HCT116 (cell line): ENCODE results near the gene KNL1. TPM values are rescaled to one million over a fixed set of nuclear protein-coding genes. Genes with fewer than 3 reads are reported as not detected.

Experiments
- ATAC-seq: fragments of 200-7000 bp; cut with Tn5 transposase; 2 replicates; pipeline ENCODE4 v1.9.1; 2020; ENCODE audit warnings: mild to moderate bottlenecking, moderate library complexity
- BruUV-seq: library from RNA; stranded (reverse); fragments of 400-500 nt; replicated peaks from 2 replicates; lab custom pipeline; 2021; lab: Mats Ljungman, UMichigan
- CTCF ChIA-PET: fragments of 300-600 bp; sonication (Branson Sonifier 250); formaldehyde crosslinking; loops from one replicate; lab custom pipeline; 2021; ENCODE audit warnings: antibody characterized with exemption; lab: Charles Lee
- POLR2A ChIA-PET: fragments of 300-600, 350-600 bp; sonication (Branson Sonifier 250); formaldehyde crosslinking; loops from one replicate; lab custom pipeline; 2021; ENCODE audit warnings: antibody characterized with exemption; lab: Charles Lee
- RAD21 ChIA-PET, 2 experiments: fragments of 300-600 bp; sonication (Branson Sonifier 250); formaldehyde crosslinking; loops; one replicate each; lab custom pipeline; 2023; ENCODE audit warnings: low total read pairs in 2 of 2; ENCODE audit not compliant: uncharacterized antibody in 2 of 2, unreplicated experiment in 2 of 2, low non-redundant PET in 1 of 2; lab: Charles Lee
- DNase-seq: peaks from one replicate; pipeline ENCODE4 v3.0.0-alpha.2; 2010; ENCODE audit warnings: low read depth, low spot score
- H2AFZ ChIP-seq: fragments of 200-600 bp; shearing (Covaris generic), sonication (generic); 2 replicates; pipeline ENCODE4 v1.6.1; 2017; ENCODE audit warnings: low read depth, mixed run types, mixed read lengths, antibody characterized with exemption, low read length; ENCODE audit not compliant: poor library complexity, severe bottlenecking
- H3K27ac ChIP-seq: 2 replicates; pipeline ENCODE4 v1.5.1; 2012; ENCODE audit warnings: low read depth, low read length
- H3K27me3 ChIP-seq: fragments of 200-600 bp; sonication (generic); 2 replicates; pipeline ENCODE4 v1.6.1; 2016; ENCODE audit warnings: mixed run types, low read length, mixed read lengths; ENCODE audit not compliant: insufficient read depth
- H3K36me3 ChIP-seq, 2 experiments: fragments of 200-500 bp in 1 of 2; fragments of 200-600 bp in 1 of 2; sonication (Bioruptor generic) in 1 of 2; sonication (generic) in 1 of 2; 2 replicates each; pipeline versions ENCODE4 v1.5.1 to v1.6.1; 2014 to 2016; ENCODE audit warnings: low read length in 2 of 2, inconsistent platforms in 1 of 2, mixed read lengths in 1 of 2, mixed run types in 1 of 2; ENCODE audit not compliant: insufficient read depth in 2 of 2, control insufficient read depth in 1 of 2
- H3K4me1 ChIP-seq, 2 experiments: fragments of 200-600 bp in 1 of 2; sonication (generic) in 1 of 2; 2 replicates each; pipeline versions ENCODE4 v1.5.1 to v1.6.1; 2012 to 2017; ENCODE audit warnings: low read length in 2 of 2, inconsistent platforms in 1 of 2, mild to moderate bottlenecking in 1 of 2, mixed read lengths in 1 of 2, mixed run types in 1 of 2, moderate library complexity in 1 of 2; ENCODE audit not compliant: insufficient read depth in 2 of 2, control insufficient read depth in 1 of 2
- H3K4me2 ChIP-seq: fragments of 200-600 bp; sonication (generic); 2 replicates; pipeline ENCODE4 v1.6.1; 2017; ENCODE audit warnings: mixed run types, low read length, mixed read lengths
- H3K4me3 ChIP-seq, 2 experiments: fragments of 200-600 bp in 1 of 2; sonication (generic) in 1 of 2; replicated peaks in 1 of 2; 2 replicates each; pipeline ENCODE4 v1.5.1; 2011 to 2016; ENCODE audit warnings: low read length in 2 of 2, control low read depth in 1 of 2, low read depth in 1 of 2, mild to moderate bottlenecking in 1 of 2, mixed read lengths in 1 of 2, mixed run types in 1 of 2
- H3K79me2 ChIP-seq: fragments of 200-600 bp; sonication (generic); 2 replicates; pipeline ENCODE4 v1.6.1; 2017; ENCODE audit warnings: mild to moderate bottlenecking, mixed run types, low read length, moderate library complexity, mixed read lengths; ENCODE audit not compliant: insufficient read depth
- H3K9ac ChIP-seq: fragments of 200-600 bp; sonication (generic); 2 replicates; pipeline ENCODE4 v1.6.1; 2016; ENCODE audit warnings: low read length, mixed read lengths
- H3K9me2 ChIP-seq: fragments of 200-600 bp; sonication (generic), shearing (Covaris generic); 2 replicates; pipeline ENCODE4 v1.6.1; 2017; ENCODE audit warnings: mixed run types, mild to moderate bottlenecking, moderate library complexity; ENCODE audit not compliant: insufficient read depth
- H3K9me3 ChIP-seq, 2 experiments: fragments of 200-500 bp in 1 of 2; fragments of 200-600 bp in 1 of 2; sonication (Bioruptor generic) in 1 of 2; sonication (generic) in 1 of 2; 2 replicates each; pipeline ENCODE4 v1.6.1; 2014 to 2017; ENCODE audit warnings: low read length in 2 of 2, mixed read lengths in 2 of 2, inconsistent platforms in 1 of 2, low read depth in 1 of 2, mild to moderate bottlenecking in 1 of 2, mixed run types in 1 of 2, moderate library complexity in 1 of 2; ENCODE audit not compliant: control insufficient read depth in 1 of 2, insufficient read depth in 1 of 2
- H4K20me1 ChIP-seq: fragments of 200-600 bp; sonication (generic), shearing (Covaris generic); 2 replicates; pipeline ENCODE4 v1.6.1; 2017; ENCODE audit warnings: mixed run types, mild to moderate bottlenecking, moderate library complexity; ENCODE audit not compliant: insufficient read depth
- ATF3 ChIP-seq: IDR thresholded peaks from 2 replicates; pipeline ENCODE4 v1.6.1; 2012
- CBX3 ChIP-seq: IDR thresholded peaks from 2 replicates; pipeline ENCODE4 v1.6.1; 2012; ENCODE audit warnings: low read depth
- CEBPB ChIP-seq: IDR thresholded peaks from 2 replicates; pipeline ENCODE4 v1.6.1; 2012; ENCODE audit warnings: low read depth
- CTCF ChIP-seq, 3 experiments: fragments of 200-600 bp in 1 of 3; sonication (generic) in 1 of 3; IDR thresholded peaks in 2 of 3; conservative IDR thresholded peaks in 1 of 3; 2 replicates each; pipeline ENCODE4 v1.5.1; 2012 to 2017; ENCODE audit warnings: low read depth in 2 of 3, low read length in 2 of 3, antibody characterized with exemption in 1 of 3, borderline replicate concordance in 1 of 3, control low read depth in 1 of 3, mild to moderate bottlenecking in 1 of 3, mixed read lengths in 1 of 3, mixed run types in 1 of 3, moderate library complexity in 1 of 3; ENCODE audit not compliant: insufficient read depth in 1 of 3
- EGR1 ChIP-seq: IDR thresholded peaks from 2 replicates; pipeline ENCODE4 v1.6.1; 2012; ENCODE audit warnings: low read depth
- ELF1 ChIP-seq: IDR thresholded peaks from 2 replicates; pipeline ENCODE4 v1.6.1; 2012; ENCODE audit warnings: low read depth, borderline replicate concordance
- EZH2 ChIP-seq: fragments of 200-600 bp; sonication (generic); IDR thresholded peaks from 2 replicates; pipeline ENCODE4 v1.6.1; 2017; ENCODE audit warnings: antibody characterized with exemption, mixed run types
- JUND ChIP-seq: IDR thresholded peaks from 2 replicates; pipeline ENCODE4 v1.6.1; 2012
- MAX ChIP-seq: IDR thresholded peaks from 2 replicates; pipeline ENCODE4 v1.6.1; 2012
- POLR2A ChIP-seq: IDR thresholded peaks from 2 replicates; pipeline ENCODE4 v1.7.0; 2011; ENCODE audit warnings: borderline replicate concordance; ENCODE audit not compliant: insufficient read depth, insufficient read length; ENCODE audit errors: extremely low read depth
- RAD21 ChIP-seq: IDR thresholded peaks from 2 replicates; pipeline ENCODE4 v1.6.1; 2012; ENCODE audit warnings: low read depth, mild to moderate bottlenecking
- REST ChIP-seq: IDR thresholded peaks from 2 replicates; pipeline ENCODE4 v1.6.1; 2012; ENCODE audit warnings: low read depth
- SIN3A ChIP-seq: IDR thresholded peaks from 2 replicates; pipeline ENCODE4 v1.6.1; 2012; ENCODE audit warnings: low read depth
- YY1 ChIP-seq: IDR thresholded peaks from 2 replicates; pipeline ENCODE4 v1.6.1; 2011; ENCODE audit warnings: low read length, low read depth, moderate library complexity, mild to moderate bottlenecking; ENCODE audit not compliant: insufficient replicate concordance; ENCODE audit errors: extremely low read depth
- ZFX ChIP-seq: fragments of 450-650 bp; IDR thresholded peaks from 2 replicates; pipeline ENCODE4 v1.6.1; 2017
- ZNF274 ChIP-seq: fragments of 200-500 bp; sonication (Bioruptor generic); IDR thresholded peaks from 2 replicates; pipeline ENCODE4 v1.6.1; 2014; ENCODE audit warnings: mild to moderate bottlenecking, low read depth, low read length, inconsistent platforms
- intact Hi-C: fragments of 100-400 bp; cut with micrococcal nuclease; formaldehyde crosslinking; loops from 2 replicates; pipeline ENCODE4 v1.10.0; 2022
- total RNA-seq: library from RNA; stranded (reverse); gene quantifications from one replicate; pipeline ENCODE4 v1.2.1, GENCODE V29; 2021; ENCODE audit not compliant: unreplicated experiment

KNL1 gene
- total RNA-seq, 1 experiment from 2014 or later = 30.6 TPM

- H3K79me2 ChIP-seq = no peaks in the 10 kb centered on the region
- H2AFZ ChIP-seq = no peak overlapping the region
- no TSS peak for BruUV-seq
- no peaks in the 10 kb centered on the region for H3K27me3 ChIP-seq
- RAD21 ChIA-PET = no interaction called here
- no peaks in the 10 kb centered on the region for H3K36me3 ChIP-seq
- H3K9me3 ChIP-seq = no peaks in the 10 kb centered on the region
- H3K9me2 ChIP-seq = no peaks in the 10 kb centered on the region
- POLR2A ChIA-PET = interaction anchor here (1.5 kb wide), 1 partner anchor 10 kb away, joined by 4 read pairs; the partner anchor contains the start of gene RAD51
- intact Hi-C loops = no loop called here
- H3K4me3 ChIP-seq = no peak overlapping the region
- TF ChIP-seq ZFX = no peak
- no peak for TF ChIP-seq ELF1
- TF ChIP-seq REST = no peak
- no peak for TF ChIP-seq EZH2
- TF ChIP-seq ATF3 = no peak
- TF ChIP-seq CTCF (IDR thresholded peaks at IDR 0.05 in 2 of 3, conservative IDR thresholded peaks at IDR 0.05 in 1 of 3; ENCODE audit: borderline replicate concordance in 1 of 3, insufficient read depth in 1 of 3, low read depth in 2 of 3, low read length in 2 of 3) = no peak
- no peak for TF ChIP-seq JUND
- no peak for TF ChIP-seq CEBPB
- no peak for TF ChIP-seq RAD21
- no peak for TF ChIP-seq ZNF274
- TF ChIP-seq SIN3A = no peak
- no peak for TF ChIP-seq POLR2A
- TF ChIP-seq MAX = no peak
- TF ChIP-seq CBX3 = no peak
- TF ChIP-seq YY1 = no peak
- no peak for TF ChIP-seq EGR1
- ATAC-seq = no peak
- no peak overlapping the region for H3K27ac ChIP-seq
- DNase-seq = no peak
- no peak overlapping the region for H3K9ac ChIP-seq
- H3K4me1 ChIP-seq = no peaks in the 10 kb centered on the region
- H3K4me2 ChIP-seq = no peak overlapping the region
- CTCF ChIA-PET = no interaction called here
- H4K20me1 ChIP-seq = no peaks in the 10 kb centered on the region
Observed at GRCh38 chr15:40684381-40684780, 90.3 kb downstream of the KNL1 start.
